ENCODE results near the gene DPF3. TPM values are rescaled to one million over a fixed set of nuclear protein-coding genes. Genes with fewer than 3 reads are reported as not detected.

The DPF3 gene
- total RNA-seq, 2 donors from 2014 or later = 0.19 to 0.93 TPM

GRCh38 chr14:72647782-72648181, 246.1 kb downstream of the DPF3 start:
- no peak for DNase-seq (ENCODE audit: low spot score)
- intact Hi-C loops (cut with DNase I) = loop anchor here in 1 of 2 donors (5.0 kb wide), 1 partner anchor 1845 kb away; no protein-coding TSS in a partner anchor

- intact Hi-C loops (cut with DNase I) = loop anchor here in 1 of 2 donors (5.0 kb wide), 1 partner anchor 1845 kb away; no protein-coding TSS in a partner anchor
- no peak for DNase-seq (ENCODE audit: low spot score)
Measured at GRCh38 chr14:72646861-72647528, 246.9 kb downstream of the DPF3 start.

GRCh38 chr14:72645706-72646105, 248.2 kb downstream of the DPF3 start:
- no peak for DNase-seq (ENCODE audit: low spot score)
- intact Hi-C loops (cut with DNase I) = loop anchor here in 1 of 2 donors (5.0 kb wide), 1 partner anchor 1843 kb away; no protein-coding TSS in a partner anchor

GRCh38 chr14:72644758-72645489, 249.0 kb downstream of the DPF3 start:
- DNase-seq (ENCODE audit: low spot score) = no peak

GRCh38 chr14:72644038-72644437, 249.9 kb downstream of the DPF3 start:
- intact Hi-C loops (cut with DNase I) = no loop called here
- DNase-seq (ENCODE audit: low spot score) = no peak

More at GRCh38 chr14:72644758-72645489, 249.0 kb downstream of the DPF3 start:
- intact Hi-C loops (cut with DNase I) = loop anchor here in 1 of 2 donors (5.0 kb wide), 1 partner anchor 1843 kb away; no protein-coding TSS in a partner anchor

- DNase-seq (ENCODE audit: low spot score) = no peak
- intact Hi-C loops (cut with DNase I) = no loop called here
Measured at GRCh38 chr14:72643317-72643801, 250.5 kb downstream of the DPF3 start.

GRCh38 chr14:72640911-72641485, 252.9 kb downstream of the DPF3 start:
- no peak for DNase-seq (ENCODE audit: low spot score)
- intact Hi-C loops (cut with DNase I) = no loop called here

GRCh38 chr14:72638021-72638420, 255.9 kb downstream of the DPF3 start:
- no peak for DNase-seq (ENCODE audit: low spot score)
- intact Hi-C loops (cut with DNase I) = no loop called here

GRCh38 chr14:72636871-72637270, 257.0 kb downstream of the DPF3 start:
- DNase-seq (ENCODE audit: low spot score) = no peak
- intact Hi-C loops (cut with DNase I) = no loop called here

GRCh38 chr14:72636094-72636493, 257.8 kb downstream of the DPF3 start:
- DNase-seq (ENCODE audit: low spot score) = no peak
- intact Hi-C loops (cut with DNase I) = no loop called here

GRCh38 chr14:72634691-72635616, 258.9 kb downstream of the DPF3 start:
- no peak for DNase-seq (ENCODE audit: low spot score)
- intact Hi-C loops (cut with DNase I) = no loop called here

GRCh38 chr14:72633551-72633950, 260.4 kb downstream of the DPF3 start:
- intact Hi-C loops (cut with DNase I) = no loop called here
- DNase-seq (ENCODE audit: low spot score) = no peak

GRCh38 chr14:72632727-72633126, 261.2 kb downstream of the DPF3 start:
- intact Hi-C loops (cut with DNase I) = no loop called here
- DNase-seq (ENCODE audit: low spot score) = no peak

GRCh38 chr14:72631401-72631800, 262.5 kb downstream of the DPF3 start:
- no peak for DNase-seq (ENCODE audit: low spot score)
- intact Hi-C loops (cut with DNase I) = no loop called here

- intact Hi-C loops (cut with DNase I) = no loop called here
Measured at GRCh38 chr14:72630374-72630773, 263.5 kb downstream of the DPF3 start.

GRCh38 chr14:72629534-72629933, 264.4 kb downstream of the DPF3 start:
- intact Hi-C loops (cut with DNase I) = no loop called here
- no peak for DNase-seq (ENCODE audit: low spot score)

More at GRCh38 chr14:72630374-72630773, 263.5 kb downstream of the DPF3 start:
- no peak for DNase-seq (ENCODE audit: low spot score)

- intact Hi-C loops (cut with DNase I) = no loop called here
- DNase-seq (ENCODE audit: low spot score) = no peak
Measured at GRCh38 chr14:72625689-72626088, 268.2 kb downstream of the DPF3 start.

- intact Hi-C loops (cut with DNase I) = no loop called here
- DNase-seq (ENCODE audit: low spot score) = no peak
Measured at GRCh38 chr14:72621387-72622065, 272.4 kb downstream of the DPF3 start.

Data from posterior vena cava (tissue), 2 donors.